ENCODE results near the gene UMODL1.

Gene UMODL1

DNA sequence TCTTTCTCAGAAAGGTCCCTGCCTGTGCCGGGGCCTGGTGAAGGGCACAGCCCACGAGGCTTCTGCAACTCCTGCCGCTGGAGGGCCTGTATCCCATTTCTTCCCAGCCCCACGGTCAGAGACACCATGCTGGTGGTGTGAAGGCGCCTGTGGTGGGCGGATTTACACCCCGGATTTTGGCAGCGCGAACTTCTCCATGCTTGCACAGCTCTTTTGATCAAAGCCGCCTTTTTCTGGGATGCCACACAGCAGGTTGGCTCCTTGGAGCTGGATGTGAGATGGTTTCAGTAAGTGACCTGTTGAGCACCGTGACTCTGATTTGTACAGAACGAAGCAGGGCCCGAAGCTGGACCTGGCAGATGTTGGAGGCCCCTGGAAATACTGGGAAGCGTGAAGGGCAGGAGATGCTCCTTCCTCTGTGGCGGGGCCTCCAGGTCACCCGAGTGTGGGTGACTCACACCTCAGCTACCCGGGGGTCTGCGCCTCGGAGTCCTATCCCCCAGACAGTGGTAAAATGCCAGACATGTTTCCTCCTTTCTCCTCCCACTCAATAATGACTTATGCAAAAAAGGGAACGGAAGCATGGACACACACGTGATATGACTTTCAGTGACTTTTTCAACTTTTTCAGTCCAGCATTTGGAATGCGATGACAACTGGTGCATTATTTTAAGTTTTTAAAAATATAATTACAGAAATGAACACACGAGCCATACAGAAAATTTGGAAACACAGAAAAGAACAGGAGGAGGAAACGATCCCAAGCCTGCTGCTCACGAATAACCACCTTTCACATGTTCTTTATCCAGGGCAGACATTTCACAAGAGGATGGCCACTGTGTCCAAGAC, 9.0 kb downstream of the UMODL1 start:
- DNase-seq (ENCODE audit: low read depth): no peak
- no peak overlapping the region for H3K4me3 ChIP-seq (ENCODE audit: low read length)
- TF ChIP-seq, protein P1, sequence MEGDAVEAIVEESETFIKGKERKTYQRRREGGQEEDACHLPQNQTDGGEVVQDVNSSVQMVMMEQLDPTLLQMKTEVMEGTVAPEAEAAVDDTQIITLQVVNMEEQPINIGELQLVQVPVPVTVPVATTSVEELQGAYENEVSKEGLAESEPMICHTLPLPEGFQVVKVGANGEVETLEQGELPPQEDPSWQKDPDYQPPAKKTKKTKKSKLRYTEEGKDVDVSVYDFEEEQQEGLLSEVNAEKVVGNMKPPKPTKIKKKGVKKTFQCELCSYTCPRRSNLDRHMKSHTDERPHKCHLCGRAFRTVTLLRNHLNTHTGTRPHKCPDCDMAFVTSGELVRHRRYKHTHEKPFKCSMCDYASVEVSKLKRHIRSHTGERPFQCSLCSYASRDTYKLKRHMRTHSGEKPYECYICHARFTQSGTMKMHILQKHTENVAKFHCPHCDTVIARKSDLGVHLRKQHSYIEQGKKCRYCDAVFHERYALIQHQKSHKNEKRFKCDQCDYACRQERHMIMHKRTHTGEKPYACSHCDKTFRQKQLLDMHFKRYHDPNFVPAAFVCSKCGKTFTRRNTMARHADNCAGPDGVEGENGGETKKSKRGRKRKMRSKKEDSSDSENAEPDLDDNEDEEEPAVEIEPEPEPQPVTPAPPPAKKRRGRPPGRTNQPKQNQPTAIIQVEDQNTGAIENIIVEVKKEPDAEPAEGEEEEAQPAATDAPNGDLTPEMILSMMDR (IDR thresholded peaks at IDR 0.05; ENCODE audit: insufficient read depth, low read depth, low read length, missing control alignments): no peak

DNA sequence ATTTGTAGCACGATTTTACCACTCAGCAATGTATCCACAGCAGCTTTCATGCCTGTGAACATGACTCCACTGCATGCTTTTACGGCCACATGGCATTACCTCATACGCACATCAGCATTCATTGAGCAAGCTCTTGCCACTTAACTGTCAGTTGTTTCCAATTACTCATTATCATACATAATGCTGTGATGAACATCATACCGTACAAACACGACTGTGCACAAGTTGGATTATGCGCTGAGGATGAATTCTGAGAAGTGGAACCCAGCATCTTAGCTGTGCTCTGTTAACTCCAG, 9.6 kb downstream of the UMODL1 start:
- no peak overlapping the region for H3K4me3 ChIP-seq (ENCODE audit: low read length)
- DNase-seq (ENCODE audit: low read depth): peak; percentile 85
- TF ChIP-seq, protein P1 (IDR thresholded peaks at IDR 0.05; ENCODE audit: insufficient read depth, low read depth, low read length, missing control alignments): no peak

DNA sequence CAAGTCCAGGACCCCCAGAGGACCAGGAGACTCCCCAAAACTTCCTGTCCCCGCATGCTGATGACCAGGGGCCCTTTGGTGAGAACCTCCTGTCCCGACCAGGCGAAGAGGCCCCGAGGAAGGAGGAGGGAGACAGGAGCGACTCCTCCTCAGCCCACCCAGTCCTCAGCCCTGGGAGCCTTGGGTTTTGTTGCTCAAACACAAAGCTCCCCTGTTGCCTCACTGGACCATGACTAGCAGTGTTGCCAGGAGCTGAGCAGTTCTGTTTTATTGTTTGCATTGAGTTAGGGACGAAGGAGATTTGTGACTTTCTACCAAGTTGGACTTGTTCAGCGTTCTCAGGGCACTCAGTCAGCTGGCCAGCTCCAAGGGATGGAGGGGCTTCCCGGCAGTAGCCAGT, 10.0 kb downstream of the UMODL1 start:
- TF ChIP-seq, protein P1 (IDR thresholded peaks at IDR 0.05; ENCODE audit: insufficient read depth, low read depth, low read length, missing control alignments): no peak
- no peak overlapping the region for H3K4me3 ChIP-seq (ENCODE audit: low read length)
- no peak for DNase-seq (ENCODE audit: low read depth)

DNA sequence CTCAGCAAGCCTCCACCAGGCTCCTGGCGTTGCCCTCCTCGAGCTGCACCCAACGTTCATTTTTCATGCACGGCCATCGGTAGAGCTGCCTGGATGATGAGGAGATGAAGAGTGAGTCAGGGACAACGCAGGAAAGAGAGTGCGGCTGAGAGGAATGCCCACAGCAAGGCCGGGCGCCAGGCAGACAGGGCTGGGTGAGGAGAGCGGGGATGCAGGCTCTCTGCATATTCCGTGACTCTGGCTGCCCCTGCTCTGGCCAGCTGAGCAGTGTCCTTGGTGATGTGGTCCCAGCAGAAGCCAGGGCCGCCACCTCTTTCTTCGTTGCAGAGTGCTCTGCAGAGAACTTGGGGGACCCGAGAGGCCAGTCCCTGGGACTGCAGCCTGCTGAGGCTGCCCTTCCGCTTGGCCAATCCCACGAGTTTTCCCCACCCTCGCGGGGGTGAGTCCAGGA, 10.8 kb downstream of the UMODL1 start:
- no peak overlapping the region for H3K4me3 ChIP-seq (ENCODE audit: low read length)
- TF ChIP-seq, protein P1 (IDR thresholded peaks at IDR 0.05; ENCODE audit: insufficient read depth, low read depth, low read length, missing control alignments): no peak
- DNase-seq (ENCODE audit: low read depth): no peak

DNA sequence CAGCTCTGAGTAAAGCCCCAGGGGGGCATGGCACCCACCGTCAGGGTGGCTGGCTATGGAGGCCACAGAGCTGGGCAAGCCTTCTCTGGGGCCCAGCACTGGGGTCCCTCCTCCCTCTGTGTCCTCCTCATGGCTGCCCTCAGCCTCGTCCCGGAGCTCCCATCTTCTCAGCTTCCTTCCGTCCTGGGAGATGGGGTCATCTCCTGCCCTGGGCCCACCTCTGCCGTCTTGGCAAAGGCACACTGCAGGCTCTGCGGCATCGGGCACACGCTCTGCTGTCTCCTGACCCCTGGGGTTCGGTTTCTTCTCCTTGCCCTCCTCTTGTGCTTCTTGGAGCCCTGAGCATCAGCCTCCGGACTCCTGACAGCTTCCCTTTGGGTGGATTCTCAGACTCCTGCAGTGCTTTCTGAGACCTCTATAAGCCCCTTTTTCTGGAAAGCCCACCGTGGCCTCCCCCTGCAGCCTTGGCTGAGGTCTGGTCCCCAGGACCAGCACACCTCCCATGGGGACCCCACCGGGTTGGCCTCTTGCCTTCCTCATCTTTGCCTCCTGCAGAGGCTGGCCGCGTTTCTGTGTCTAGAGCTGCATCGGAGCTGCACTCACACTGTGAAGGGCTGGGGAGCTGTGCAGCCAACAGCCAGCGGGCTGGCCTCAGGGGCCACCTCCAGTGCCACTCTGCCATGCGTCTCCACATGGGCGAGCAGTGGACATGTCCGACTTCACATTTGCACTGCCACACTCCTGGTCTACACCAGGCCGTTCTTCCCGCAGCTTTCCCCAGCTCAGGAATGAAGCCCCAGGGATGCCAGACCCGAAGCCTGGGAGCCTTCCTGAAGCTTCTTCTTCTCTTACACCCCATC, 11.6 kb downstream of the UMODL1 start:
- TF ChIP-seq, protein P1 (IDR thresholded peaks at IDR 0.05; ENCODE audit: insufficient read depth, low read depth, low read length, missing control alignments): no peak
- H3K4me3 ChIP-seq (ENCODE audit: low read length): no peak overlapping the region
- DNase-seq (ENCODE audit: low read depth): no peak

DNA sequence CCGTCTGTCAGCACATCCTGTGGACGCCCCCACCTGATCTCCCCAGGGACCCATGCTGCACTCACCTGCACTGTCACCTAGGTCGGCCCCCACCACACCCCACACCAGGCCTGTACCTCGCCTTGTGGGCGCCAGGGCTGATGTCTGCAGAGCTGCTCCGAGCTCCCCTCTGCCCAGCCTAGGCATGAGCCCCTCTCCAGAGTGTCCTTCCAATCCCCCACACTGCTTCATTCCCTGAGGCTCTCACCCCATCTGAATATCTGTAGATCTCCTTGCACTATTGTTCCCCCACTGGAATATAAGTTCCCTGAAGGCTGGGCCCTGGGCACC, 12.2 kb downstream of the UMODL1 start:
- TF ChIP-seq, protein P1 (IDR thresholded peaks at IDR 0.05; ENCODE audit: insufficient read depth, low read depth, low read length, missing control alignments): no peak
- no peak for DNase-seq (ENCODE audit: low read depth)
- H3K4me3 ChIP-seq (ENCODE audit: low read length): no peak overlapping the region

Data from epithelial cell of esophagus (primary cell).